ENCODE measurements around the gene DGCR2. TPM values are rescaled to one million over a fixed set of nuclear protein-coding genes. Genes with fewer than 3 reads are reported as not detected.

Gene DGCR2
- total and polyA plus RNA-seq, 10 of the 15 experiments (the other 5 are each of a cell fraction or from before 2014, with no cell fraction given) = 0.19 to 28.4 (median 16.0) TPM

DNA sequence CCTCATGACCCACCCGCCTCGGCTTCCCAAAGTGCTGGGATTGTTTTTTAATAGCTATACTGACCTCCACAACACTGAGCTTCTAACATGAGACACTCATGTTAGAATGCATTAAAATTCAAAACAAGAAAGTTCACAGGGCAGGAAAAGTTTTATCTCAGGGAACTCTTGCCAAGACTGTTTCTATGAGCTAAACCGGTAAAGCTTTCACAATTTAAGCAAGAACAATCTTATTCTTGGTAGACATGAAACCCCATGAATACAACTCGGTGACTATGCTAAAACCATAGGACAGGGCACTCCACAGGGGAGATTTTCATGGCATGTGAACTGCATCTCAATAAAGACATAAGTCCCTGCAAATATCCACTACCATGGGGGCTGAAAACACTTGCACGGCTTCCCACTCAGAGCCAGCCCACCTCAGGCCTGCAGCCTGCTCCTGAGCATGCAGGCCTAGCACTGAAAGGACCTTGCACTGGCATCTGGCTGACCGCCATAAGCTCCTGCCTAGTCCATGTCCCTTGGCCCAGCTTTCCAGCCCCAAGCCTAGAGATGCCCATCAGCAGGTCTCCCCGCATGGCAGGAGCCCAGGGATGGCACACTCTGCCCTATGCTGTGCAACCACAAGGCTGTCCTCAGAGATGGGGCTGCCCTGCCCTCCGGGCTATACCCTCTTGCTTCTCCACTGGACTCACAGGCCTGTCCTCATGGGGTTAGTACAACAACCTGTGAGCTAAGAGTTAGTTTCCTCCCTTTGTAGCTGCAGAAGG, 58.4 kb downstream of the DGCR2 start:
- Histone ChIP-seq H3K4me2 (ENCODE audit: control insufficient read depth, insufficient read depth) (no peak overlapping the region), H3K4me3 (no peak overlapping the region), H3K9ac (ENCODE audit: control insufficient read depth, insufficient read depth, low read length) (no peak overlapping the region), H2AFZ (ENCODE audit: control insufficient read depth, low read depth, low read length) (no peak overlapping the region), H3K4me1 (ENCODE audit: control insufficient read depth, insufficient read depth, low read length) (no peaks in the 10 kb centered on the region), H3K27me3 (replicated peaks in 1 of 2; ENCODE audit: control insufficient read depth in 2 of 2, insufficient read depth in 2 of 2, low read length in 1 of 2) (no peaks in the 10 kb centered on the region), H4K20me1 (ENCODE audit: control insufficient read depth, insufficient read depth) (peaks cover 2% of the 10 kb centered on the region; the same call in 1 of the 2 replicates), H3K27ac (ENCODE audit: control insufficient read depth, insufficient read depth) (no peak overlapping the region), H3K36me3 (ENCODE audit: control insufficient read depth in 2 of 2, insufficient read depth in 2 of 2, low read length in 1 of 2) (peaks cover 35% of the 10 kb centered on the region in 2 experiments), H3K79me2 (ENCODE audit: control insufficient read depth, insufficient read depth, low read length) (no peaks in the 10 kb centered on the region), H3K9me3 (replicated peaks; ENCODE audit: control insufficient read depth, insufficient read depth, low read length) (no peaks in the 10 kb centered on the region)
- ChIA-PET SMC1A (ENCODE audit: uncharacterized antibody, unreplicated experiment) (no interaction called here), RAD21 (ENCODE audit: unreplicated experiment) (no interaction called here), POLR2A (no interaction called here), CTCF (interaction anchor here (1.0 kb wide), 1 partner anchor 36 kb away, joined by 3 read pairs; no protein-coding TSS in a partner anchor)
- in situ Hi-C loops (cut with MboI) (no loop called here), intact Hi-C loops (cut with micrococcal nuclease; ENCODE audit: unreplicated experiment) (no loop called here)
- no peak for DNase-seq (ENCODE audit: low read depth, low spot score)
- BruUV-seq (replicated peaks) = no TSS peak
- 99% methylated on average over 8 of the region's 8 CpGs for WGBS (ENCODE audit: insufficient coverage, insufficient replicate concordance, low lambda C conversion rate, missing lambda C conversion rate)
- no peak for FAIRE-seq
- ATAC-seq = no peak
- no peak for TF ChIP-seq TCF12 (IDR thresholded peaks at IDR 0.05; ENCODE audit: low read depth, low read length)
- TF ChIP-seq PML (IDR thresholded peaks at IDR 0.05; ENCODE audit: low read length) = no peak
- no peak for TF ChIP-seq NR2F1 (conservative IDR thresholded peaks at IDR 0.05)
- TF ChIP-seq, protein P1, sequence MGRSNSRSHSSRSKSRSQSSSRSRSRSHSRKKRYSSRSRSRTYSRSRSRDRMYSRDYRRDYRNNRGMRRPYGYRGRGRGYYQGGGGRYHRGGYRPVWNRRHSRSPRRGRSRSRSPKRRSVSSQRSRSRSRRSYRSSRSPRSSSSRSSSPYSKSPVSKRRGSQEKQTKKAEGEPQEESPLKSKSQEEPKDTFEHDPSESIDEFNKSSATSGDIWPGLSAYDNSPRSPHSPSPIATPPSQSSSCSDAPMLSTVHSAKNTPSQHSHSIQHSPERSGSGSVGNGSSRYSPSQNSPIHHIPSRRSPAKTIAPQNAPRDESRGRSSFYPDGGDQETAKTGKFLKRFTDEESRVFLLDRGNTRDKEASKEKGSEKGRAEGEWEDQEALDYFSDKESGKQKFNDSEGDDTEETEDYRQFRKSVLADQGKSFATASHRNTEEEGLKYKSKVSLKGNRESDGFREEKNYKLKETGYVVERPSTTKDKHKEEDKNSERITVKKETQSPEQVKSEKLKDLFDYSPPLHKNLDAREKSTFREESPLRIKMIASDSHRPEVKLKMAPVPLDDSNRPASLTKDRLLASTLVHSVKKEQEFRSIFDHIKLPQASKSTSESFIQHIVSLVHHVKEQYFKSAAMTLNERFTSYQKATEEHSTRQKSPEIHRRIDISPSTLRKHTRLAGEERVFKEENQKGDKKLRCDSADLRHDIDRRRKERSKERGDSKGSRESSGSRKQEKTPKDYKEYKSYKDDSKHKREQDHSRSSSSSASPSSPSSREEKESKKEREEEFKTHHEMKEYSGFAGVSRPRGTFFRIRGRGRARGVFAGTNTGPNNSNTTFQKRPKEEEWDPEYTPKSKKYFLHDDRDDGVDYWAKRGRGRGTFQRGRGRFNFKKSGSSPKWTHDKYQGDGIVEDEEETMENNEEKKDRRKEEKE (IDR thresholded peaks at IDR 0.05) = no peak
- no peak for TF ChIP-seq CHD4 (IDR thresholded peaks at IDR 0.05)
- TF ChIP-seq NR2C1 (IDR thresholded peaks at IDR 0.05) = no peak
- TF ChIP-seq FOXK2 (IDR thresholded peaks at IDR 0.05) = no peak
- no peak for TF ChIP-seq RCOR1 (conservative IDR thresholded peaks at IDR 0.05; ENCODE audit: low read depth, low read length)
- TF ChIP-seq, protein P2, sequence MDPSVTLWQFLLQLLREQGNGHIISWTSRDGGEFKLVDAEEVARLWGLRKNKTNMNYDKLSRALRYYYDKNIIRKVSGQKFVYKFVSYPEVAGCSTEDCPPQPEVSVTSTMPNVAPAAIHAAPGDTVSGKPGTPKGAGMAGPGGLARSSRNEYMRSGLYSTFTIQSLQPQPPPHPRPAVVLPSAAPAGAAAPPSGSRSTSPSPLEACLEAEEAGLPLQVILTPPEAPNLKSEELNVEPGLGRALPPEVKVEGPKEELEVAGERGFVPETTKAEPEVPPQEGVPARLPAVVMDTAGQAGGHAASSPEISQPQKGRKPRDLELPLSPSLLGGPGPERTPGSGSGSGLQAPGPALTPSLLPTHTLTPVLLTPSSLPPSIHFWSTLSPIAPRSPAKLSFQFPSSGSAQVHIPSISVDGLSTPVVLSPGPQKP (IDR thresholded peaks at IDR 0.05; ENCODE audit: low read depth, low read length) = no peak
